Kidney (tissue), 14 donors: ENCODE results near the gene SLC1A5. TPM values are rescaled to one million over a fixed set of nuclear protein-coding genes. Genes with fewer than 3 reads are reported as not detected.

Source experiments
- DNase-seq, 5 donors: peaks; one replicate each; pipeline ENCODE4 v3.0.0-alpha.2; 2013 to 2020
- FAIRE-seq: peaks from 2 replicates; lab custom pipeline; 2012; peaks lifted over from hg19 to GRCh38; lab: Jason Lieb, UNC
- H3K27ac ChIP-seq, 2 donors: one replicate each; pipeline ENCODE4 v1.7.0; 2013; ENCODE audit warnings: low read depth in 2 of 2, low read length in 2 of 2, inconsistent platforms in 1 of 2
- H3K27me3 ChIP-seq: one replicate; pipeline ENCODE4 v1.7.1; 2013; ENCODE audit warnings: low read length, inconsistent platforms; ENCODE audit not compliant: control insufficient read depth, insufficient read depth
- H3K36me3 ChIP-seq, 3 donors: one replicate each; pipeline versions ENCODE4 v1.7.0 to v1.7.1; 2013; ENCODE audit warnings: low read length in 3 of 3, control low read depth in 1 of 3, inconsistent platforms in 1 of 3; ENCODE audit not compliant: insufficient read depth in 3 of 3, control insufficient read depth in 2 of 3
- H3K4me1 ChIP-seq, 3 donors: one replicate each; pipeline versions ENCODE4 v1.7.0 to v1.7.1; 2013; ENCODE audit warnings: low read length in 3 of 3, inconsistent platforms in 1 of 3, low read depth in 1 of 3; ENCODE audit not compliant: control insufficient read depth in 2 of 3, insufficient read depth in 2 of 3
- H3K4me3 ChIP-seq, 3 donors: one replicate each; pipeline versions ENCODE4 v1.7.0 to v1.8.1; 2013; ENCODE audit warnings: low read length in 3 of 3, control low read depth in 1 of 3, inconsistent platforms in 1 of 3
- H3K9ac ChIP-seq, 3 donors: one replicate each; pipeline versions ENCODE4 v1.7.0 to v1.7.1; 2013; ENCODE audit warnings: low read length in 3 of 3, control low read depth in 1 of 3, inconsistent platforms in 1 of 3
- H3K9me3 ChIP-seq, 3 donors: one replicate each; pipeline versions ENCODE4 v1.7.0 to v1.7.1; 2013; ENCODE audit warnings: low read length in 3 of 3, control low read depth in 1 of 3, inconsistent platforms in 1 of 3; ENCODE audit not compliant: control insufficient read depth in 2 of 3, insufficient read depth in 1 of 3
- intact Hi-C: fragments of 100-400 bp; cut with DNase I; formaldehyde crosslinking; loops from one replicate; pipeline ENCODE4 v1.11.1; 2022
- polyA plus RNA-seq: library from polyadenylated mRNA; stranded (reverse); fragments of 350-450 nt; fragmentation: Illumina TruSeq; extraction: RNeasy Lipid Tissue Mini Kit (QIAGEN cat#74804); gene quantifications from one replicate; pipeline ENCODE4 v1.2.3, GENCODE V29; 2014; ENCODE audit warnings: low read depth, low replicate concordance; ENCODE audit not compliant: insufficient read depth
- total RNA-seq: library from RNA; stranded (reverse); fragmentation: NEBNext Ultra II Directional; extraction: Animal tissue kit (Norgen Biotek cat#: 25700); gene quantifications from one replicate; pipeline ENCODE4 v1.2.1, GENCODE V29; 2021
- TF ChIP-seq, protein P1 (sequence below): IDR thresholded peaks from 3 replicates; pipeline ENCODE4 v1.5.1; 2012; ENCODE audit warnings: mild to moderate bottlenecking, moderate library complexity, borderline replicate concordance; ENCODE audit not compliant: insufficient read depth; ENCODE audit errors: extremely low read depth
- donor health status: control.
- donor health status: control.
- donor health status: control.
- donor health status: control.
- donor health status: control.
- donor health status: DM: yes; HTN: yes; CAD: no.
- donor health status: Normal renal cell carcinoma (clear cell type).

Gene SLC1A5
- total and polyA plus RNA-seq, 2 donors from 2014 or later: 42.1 to 93.9 TPM

DNA sequence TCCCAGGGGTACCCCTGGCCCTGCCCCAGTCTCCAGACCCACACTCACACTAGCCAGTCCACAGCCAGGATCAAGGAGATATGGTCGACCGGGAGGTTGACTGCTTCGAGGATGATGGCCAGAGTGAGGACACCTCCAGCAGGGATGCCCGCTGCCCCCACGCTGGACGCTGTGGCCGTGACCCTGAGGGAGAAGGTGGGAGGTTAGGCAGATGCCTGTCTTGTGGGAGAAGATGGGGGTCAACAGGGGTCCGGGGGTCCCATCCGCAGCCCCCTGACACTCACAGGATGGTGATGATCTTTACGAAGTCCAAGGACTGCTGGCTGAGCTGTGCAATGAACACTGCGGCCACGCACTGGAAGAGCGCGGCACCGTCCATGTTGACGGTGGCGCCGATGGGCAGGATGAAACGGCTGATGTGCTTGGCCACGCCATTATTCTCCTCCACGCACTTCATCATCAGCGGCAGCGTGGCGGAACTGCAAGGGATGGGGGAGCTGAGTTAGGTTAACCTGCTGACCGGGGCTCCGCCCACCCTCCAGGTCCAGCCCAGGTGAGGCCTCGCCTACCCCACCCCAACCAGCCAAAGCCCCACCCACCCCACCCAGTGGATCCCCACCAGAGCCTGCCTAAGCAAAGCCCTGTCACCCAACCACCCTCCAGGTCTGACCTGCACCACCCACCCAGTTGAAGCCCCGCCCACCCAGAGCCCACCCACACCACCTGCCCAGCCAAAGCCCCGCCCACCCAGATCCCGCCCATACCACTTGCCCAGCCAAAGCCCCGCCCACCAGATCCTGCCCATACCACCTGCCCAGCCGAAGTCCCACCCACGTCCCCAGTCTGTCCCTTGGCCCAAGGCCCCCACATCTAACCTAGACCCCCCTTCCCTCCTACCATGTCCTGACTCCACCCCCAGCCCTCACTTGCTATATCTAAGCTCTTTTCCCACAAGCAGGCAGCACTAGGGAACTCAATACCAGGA is 11.2 kb downstream of the SLC1A5 start:
- no peaks in the 10 kb centered on the region for H3K27me3 ChIP-seq
- no peak overlapping the region for H3K9ac ChIP-seq
- no peak for FAIRE-seq
- TF ChIP-seq, protein P1, sequence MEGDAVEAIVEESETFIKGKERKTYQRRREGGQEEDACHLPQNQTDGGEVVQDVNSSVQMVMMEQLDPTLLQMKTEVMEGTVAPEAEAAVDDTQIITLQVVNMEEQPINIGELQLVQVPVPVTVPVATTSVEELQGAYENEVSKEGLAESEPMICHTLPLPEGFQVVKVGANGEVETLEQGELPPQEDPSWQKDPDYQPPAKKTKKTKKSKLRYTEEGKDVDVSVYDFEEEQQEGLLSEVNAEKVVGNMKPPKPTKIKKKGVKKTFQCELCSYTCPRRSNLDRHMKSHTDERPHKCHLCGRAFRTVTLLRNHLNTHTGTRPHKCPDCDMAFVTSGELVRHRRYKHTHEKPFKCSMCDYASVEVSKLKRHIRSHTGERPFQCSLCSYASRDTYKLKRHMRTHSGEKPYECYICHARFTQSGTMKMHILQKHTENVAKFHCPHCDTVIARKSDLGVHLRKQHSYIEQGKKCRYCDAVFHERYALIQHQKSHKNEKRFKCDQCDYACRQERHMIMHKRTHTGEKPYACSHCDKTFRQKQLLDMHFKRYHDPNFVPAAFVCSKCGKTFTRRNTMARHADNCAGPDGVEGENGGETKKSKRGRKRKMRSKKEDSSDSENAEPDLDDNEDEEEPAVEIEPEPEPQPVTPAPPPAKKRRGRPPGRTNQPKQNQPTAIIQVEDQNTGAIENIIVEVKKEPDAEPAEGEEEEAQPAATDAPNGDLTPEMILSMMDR: no peak
- H3K36me3 ChIP-seq: peaks cover 2 to 29% (median 7%) of the 10 kb centered on the region in 3 donors
- H3K4me1 ChIP-seq: no peaks in the 10 kb centered on the region
- peak in 1 of 5 donors; percentile 60 for DNase-seq
- H3K4me3 ChIP-seq: no peak overlapping the region
- H3K9me3 ChIP-seq: no peaks in the 10 kb centered on the region
- intact Hi-C loops: no loop called here
- no peak overlapping the region for H3K27ac ChIP-seq

DNA sequence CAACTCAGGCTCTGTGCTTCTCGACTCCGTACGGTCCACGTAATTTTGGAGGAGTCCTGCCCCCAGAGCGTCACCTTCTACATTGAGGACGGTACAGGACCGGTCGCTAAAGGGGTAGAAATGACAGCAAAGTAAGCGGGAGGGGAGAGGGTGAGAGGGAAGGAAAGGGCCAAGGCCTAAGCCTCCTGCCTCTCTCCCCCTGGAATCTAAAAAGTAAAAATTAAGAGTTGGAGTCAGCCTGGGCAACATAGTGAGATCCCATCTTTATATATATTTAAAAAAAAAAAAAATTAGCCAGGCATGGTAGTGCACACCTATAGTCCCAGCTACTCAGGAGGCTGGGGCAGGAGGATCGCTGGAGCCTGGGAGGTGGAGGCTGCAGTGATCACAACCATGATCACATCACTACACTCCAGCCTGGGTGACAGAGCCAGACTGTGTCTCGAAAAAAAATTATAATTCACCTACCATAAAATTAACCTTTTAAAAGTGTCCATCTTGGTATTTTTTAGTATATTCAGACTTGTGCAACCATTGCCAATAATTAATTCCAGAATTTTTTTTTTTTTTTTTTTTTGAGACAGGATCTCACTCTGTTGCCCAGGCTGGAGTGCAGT is 12.6 kb downstream of the SLC1A5 start:
- no peak overlapping the region for H3K9ac ChIP-seq
- intact Hi-C loops: no loop called here
- TF ChIP-seq, protein P1: no peak
- no peak for FAIRE-seq
- H3K27me3 ChIP-seq: no peaks in the 10 kb centered on the region
- H3K27ac ChIP-seq: no peak overlapping the region
- H3K9me3 ChIP-seq: no peaks in the 10 kb centered on the region
- no peak overlapping the region for H3K4me3 ChIP-seq
- H3K36me3 ChIP-seq: peaks cover 2 to 25% (median 7%) of the 10 kb centered on the region in 3 donors
- peaks cover 0 to 4% (median 0%) of the 10 kb centered on the region in 3 donors for H3K4me1 ChIP-seq
- DNase-seq: no peak

DNA sequence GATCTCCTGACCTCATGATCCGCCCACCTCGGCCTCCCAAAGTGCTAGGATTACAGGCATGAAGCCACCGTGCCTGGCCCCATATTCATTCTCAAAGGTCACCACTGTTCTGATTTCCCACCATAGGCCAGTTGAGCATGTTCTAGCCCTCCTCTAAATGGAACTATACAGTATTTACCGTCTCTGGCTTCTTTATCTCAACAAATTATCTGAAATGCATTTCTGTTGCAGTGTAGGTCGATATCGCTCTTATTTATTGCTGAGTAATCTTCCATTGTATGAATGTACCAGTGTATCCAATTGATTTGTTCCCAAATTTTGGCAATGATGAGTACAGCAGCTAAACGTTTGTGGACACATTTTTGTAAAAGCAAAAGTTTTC is 15.4 kb downstream of the SLC1A5 start:
- no peak overlapping the region for H3K4me3 ChIP-seq
- intact Hi-C loops: no loop called here
- FAIRE-seq (no peak), DNase-seq (no peak)
- H3K27ac ChIP-seq: no peak overlapping the region
- peaks cover 0 to 6% (median 5%) of the 10 kb centered on the region in 3 donors for H3K4me1 ChIP-seq
- TF ChIP-seq, protein P1: no peak
- no peaks in the 10 kb centered on the region for H3K9me3 ChIP-seq
- no peak overlapping the region for H3K9ac ChIP-seq
- H3K27me3 ChIP-seq: no peaks in the 10 kb centered on the region
- peaks cover 2 to 22% (median 3%) of the 10 kb centered on the region in 3 donors for H3K36me3 ChIP-seq
